Stimulated activated CD8-positive, alpha-beta memory T cell treated with anti-CD3 and anti-CD28 coated beads, Interleukin-7, amount 100 ng/mL, for 24 hours (primary cell): Measurements from ENCODE around the gene USP36.
"Not testable (repeated sequence)": the region's sequence is repeated elsewhere in the genome, so short reads cannot be mapped to it uniquely, and the experiment has no call there.

ENCODE experiments used
- DNase-seq: peaks from one replicate; pipeline ENCODE4 v3.0.0-alpha.2; 2020; ENCODE audit warnings: low read depth

The USP36 gene

DNA sequence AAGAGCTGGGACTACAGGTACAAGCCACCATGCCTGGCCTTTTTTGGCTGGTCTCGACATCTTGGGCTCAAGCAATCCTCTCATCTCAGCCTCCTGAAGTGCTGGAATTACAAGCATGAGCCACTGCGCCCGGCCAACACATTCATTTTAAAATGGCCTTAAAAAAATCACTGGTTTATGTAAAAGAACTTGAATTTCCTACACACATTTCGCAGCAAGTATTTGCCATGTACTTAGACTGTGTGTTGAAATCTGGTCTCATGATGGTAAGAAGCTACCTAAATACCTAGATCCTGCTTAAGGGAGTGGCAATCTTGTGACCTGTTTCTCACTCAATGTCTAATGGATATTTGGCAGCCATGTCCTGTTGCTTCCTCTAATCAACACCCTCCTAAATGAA, 50.1 kb downstream of the USP36 start:
- no peak for DNase-seq

DNA sequence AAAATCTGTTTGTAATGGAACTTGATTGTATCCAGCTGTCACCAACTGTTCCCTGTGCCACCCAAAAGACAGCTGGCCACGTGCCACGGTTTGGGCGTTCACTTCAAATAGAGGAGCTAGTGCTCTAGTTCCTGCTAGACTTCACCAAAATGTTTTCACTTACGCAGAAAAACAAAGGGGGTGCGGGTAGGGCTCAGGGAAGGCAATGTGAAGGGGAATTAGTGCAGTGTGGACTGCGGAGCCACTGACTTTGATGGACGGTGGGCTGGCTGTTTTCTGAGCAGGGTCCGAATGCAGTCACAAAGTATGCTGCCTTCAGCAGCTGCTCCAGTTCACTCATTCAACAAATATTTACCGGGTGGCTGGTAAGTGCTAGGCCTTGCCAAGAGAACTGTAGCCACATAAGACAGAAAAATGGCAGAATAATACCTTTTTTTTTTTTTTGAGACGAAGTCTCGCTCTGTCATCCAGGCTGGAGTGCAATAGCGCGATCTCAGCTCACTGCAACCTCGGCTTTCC, 50.9 kb downstream of the USP36 start:
- DNase-seq = no peak

- no peak for DNase-seq
These were observed 51.4 kb downstream of the USP36 start for GRCh38 chr17:78789149-78789662.

- no peak for DNase-seq
These were observed 52.2 kb downstream of the USP36 start for GRCh38 chr17:78788451-78788850.

DNA sequence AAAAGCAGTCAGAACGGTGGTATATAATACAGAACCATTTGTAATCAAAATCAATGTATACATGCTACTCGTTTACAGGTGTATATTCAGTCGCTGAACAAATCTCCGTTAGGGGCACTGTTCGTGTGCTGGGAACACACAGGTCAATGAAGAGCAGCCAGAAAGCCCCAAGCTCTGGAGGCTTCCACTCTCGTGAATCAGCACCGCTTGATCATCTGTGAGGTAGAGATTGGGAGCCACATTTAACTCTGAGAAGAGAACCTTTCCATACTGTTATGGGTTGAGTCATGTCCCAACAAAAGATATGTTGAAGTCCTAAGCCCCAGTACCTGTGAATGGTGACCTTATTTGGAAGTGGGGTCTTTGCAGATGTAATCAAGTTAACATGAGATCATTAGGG, 53.2 kb downstream of the USP36 start:
- no peak for DNase-seq

GRCh38 chr17:78785663-78786057, 55.0 kb downstream of the USP36 start:
- DNase-seq = no peak

DNA sequence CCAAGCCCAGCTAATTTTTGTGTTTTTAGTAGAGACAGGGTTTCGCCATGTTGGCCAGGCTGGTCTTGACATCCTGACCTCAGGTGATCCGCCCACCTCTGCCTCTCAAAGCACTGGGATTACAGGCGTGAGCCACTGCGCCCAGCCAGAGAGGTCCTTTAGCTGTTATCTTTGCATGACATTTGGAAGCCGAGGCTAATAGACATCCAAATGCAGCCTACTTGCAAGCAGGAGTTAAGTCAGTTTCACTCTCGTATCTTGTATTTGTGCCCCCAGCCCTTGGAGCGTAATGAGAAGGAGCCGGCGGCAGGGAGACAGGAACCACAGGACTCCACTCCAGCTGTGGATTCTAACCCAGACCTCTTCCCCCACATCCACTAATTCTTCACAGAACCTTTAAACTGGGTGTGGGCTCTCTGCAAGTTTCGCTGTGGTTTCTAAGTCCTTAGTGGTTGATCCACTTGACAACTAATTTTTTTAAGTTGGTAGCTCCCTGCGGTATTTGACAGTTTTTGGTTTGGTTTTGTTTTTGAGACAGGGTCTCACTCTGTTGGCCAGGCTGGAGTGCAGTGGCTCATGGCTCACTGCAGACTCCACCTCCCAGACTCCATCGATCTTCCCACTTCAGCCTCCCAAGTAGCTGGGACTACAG, 55.5 kb downstream of the USP36 start:
- DNase-seq = no peak

- no peak for DNase-seq
These were observed 56.3 kb downstream of the USP36 start for GRCh38 chr17:78784352-78784751.

DNA sequence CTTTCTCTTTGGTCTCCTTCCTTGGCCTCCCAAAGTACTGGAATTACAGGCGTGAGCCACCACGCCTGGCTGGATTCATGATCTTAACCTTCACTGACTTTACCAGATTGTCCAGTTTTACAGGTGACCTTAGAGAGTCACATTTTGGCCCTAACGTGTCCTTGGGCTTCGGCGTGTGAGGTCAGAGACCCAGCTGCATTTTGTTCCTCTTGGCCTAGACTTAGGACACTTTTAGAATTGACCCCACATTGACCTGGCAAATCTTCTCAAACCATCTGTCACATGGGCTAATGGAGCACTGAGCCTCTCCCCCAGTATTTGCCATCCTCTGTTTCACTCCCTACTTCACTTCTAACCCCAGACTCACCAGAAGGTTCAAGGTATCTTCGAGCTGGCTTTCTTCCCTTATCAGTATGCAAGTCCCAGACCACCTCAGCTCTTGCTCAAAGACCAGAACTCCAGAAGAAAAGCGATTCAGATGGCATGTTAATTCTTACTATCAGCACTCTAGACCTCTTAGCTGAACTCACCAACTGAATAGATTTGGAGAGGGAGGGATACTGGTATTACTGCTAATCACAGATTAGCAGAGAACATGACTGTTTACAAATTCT, 56.8 kb downstream of the USP36 start:
- DNase-seq = no peak

DNA sequence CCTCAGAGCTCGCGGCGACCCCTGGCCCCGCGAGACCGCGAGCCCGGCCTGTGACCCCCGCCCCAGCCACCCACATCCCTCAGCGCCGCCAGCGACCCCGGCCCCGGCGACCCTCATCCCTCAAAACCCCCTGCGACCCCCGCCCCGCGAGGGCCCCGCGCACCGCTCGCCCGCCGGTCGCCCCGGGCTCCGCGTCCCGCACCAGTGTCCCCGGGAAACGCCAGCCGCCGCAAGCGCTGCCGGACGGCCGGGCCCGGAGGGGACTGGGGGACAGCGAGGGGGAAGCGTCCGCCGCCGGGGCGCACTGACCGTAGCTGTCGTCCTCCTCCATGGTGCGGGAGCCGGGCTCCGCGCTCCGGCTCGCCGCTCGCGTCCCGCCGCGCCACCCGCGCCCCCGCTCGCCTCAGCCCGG, 58.7 kb downstream of the USP36 start, which contains the start of gene CYTH1:
TSS of gene CYTH1 (minus strand) at position 381 of the 412 bp plus-strand sequence. CDS start at position 331, 50 bp downstream.
- no peak for DNase-seq

GRCh38 chr17:78781104-78781892, 59.3 kb downstream of the USP36 start:
- no peak for DNase-seq

- no peak for DNase-seq
These were observed 60.3 kb downstream of the USP36 start for GRCh38 chr17:78780335-78780734.

- no peak for DNase-seq
These were observed 60.8 kb downstream of the USP36 start for GRCh38 chr17:78779850-78780249.

- DNase-seq = not testable (repeated sequence)
These were observed 61.3 kb downstream of the USP36 start for GRCh38 chr17:78779286-78779651.

DNA sequence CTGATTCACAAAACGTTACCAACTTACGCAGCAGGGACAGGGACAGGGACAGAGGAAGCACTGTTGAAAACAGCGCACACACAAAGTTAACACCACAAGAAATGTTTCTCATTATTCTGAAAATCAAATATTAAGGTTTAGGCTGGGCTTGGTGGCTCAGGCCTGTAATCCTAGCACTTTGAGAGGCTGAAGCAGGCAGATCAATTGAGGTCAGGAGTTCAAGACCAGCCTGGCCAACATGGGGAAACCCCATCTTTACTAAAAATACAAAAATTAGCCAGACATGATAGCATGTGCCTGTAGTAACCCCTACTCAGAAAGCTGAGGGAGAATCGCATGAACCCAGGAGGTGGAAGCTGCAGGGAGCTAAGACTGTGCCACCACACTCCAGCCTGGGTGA, 62.7 kb downstream of the USP36 start:
- no peak for DNase-seq

DNA sequence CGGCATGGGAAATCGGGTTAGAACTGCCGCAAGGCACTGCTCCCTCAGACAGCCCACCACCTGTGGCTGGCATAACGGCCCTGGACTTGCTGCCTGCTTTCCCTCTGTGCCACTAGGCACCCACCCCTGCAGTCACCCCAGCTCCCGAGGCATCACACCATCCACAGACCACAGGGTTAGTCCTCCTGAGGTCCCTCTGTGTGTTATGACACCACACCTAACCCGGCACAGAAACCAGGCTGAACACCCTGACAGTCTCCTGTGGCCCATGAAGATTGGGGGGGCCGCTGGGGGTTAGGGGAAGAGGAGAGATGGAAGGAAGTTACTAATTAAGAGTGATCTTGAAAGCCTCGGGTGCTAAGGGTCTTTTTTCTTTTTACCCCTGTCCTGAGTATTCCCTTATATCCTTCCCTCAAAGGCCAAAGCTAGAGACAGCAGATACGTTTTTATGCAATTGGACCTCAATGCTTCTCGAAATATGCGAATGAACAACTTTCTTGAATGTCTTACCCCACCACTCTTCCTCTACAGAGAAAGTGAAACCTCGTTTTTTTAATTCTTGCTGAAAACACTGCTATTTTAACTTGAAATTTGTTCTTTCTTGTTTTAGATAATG, 65.5 kb downstream of the USP36 start:
- peak; percentile 46 for DNase-seq

DNA sequence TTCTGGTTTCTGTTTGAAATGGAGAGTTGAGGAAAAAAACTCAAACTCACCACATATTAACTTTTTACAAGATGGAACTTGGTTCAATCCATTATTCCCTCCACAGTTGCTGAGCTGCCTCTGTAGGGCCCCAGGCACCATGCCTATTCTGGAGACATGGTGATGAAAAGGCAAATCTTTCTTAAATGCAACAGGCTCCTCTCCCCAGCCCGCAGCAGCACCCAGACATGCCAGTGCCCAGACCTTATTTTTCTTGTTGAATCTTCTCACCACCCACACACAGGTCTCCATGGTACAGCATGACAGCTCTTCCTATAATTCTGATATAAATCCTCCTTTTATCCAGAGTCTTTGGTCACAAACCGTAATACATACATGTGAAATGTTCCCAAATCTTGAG, 66.2 kb downstream of the USP36 start:
- DNase-seq = no peak

DNA sequence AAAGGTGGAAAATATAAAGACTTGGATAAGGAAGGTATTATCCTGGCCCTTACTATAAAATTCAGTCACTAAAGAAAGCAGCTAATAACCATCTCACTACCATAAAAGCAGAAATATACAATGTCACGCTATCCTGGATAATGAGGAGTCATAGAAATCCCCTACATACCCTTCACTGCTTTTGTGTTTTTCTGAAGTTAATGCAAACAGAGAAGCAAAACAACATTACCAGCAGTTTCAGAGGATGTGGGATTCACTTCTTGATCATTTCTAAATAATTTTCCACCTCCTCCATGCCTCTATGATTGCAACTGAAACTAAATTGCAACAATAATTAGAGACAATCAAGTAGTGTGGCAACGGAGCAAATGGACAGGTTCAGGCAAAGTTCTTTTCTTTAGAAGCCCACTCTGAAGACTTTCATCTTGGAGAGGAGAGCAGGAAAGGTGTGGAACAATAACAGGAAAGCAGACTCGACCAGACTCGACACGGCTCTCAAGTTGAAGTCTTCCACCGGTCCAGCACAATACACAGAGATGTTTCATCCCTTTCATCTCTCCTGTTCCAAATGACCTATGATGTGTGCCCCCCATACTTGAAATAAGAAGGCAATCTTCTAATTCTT, 68.7 kb downstream of the USP36 start:
- DNase-seq = no peak

DNA sequence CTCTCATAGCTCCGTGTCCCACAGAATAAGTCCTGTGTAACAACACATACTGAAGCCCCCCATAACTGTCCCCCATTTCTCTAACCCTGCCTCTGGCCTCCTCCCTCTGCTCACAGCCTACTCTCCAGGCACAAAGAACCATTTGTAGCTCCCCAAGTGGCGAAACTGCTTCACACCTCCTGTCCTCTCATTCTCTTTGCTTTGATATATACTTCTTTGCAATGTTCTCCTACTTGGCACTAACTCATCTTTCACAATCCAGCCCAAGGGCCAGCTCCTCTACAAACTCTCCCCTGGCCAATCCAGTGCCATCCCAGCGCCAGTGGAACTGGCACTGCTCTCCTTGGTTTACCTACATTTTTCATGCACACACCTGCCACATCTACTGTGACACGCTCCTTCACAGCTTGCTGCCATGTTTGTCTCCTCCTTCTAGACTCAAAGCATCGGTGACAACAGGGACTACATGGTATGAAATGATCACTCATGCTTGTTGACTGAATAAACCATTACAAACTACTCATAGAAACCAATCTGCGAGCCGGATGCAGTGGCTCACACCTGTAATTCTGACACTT, 71.3 kb downstream of the USP36 start:
- DNase-seq = no peak

DNA sequence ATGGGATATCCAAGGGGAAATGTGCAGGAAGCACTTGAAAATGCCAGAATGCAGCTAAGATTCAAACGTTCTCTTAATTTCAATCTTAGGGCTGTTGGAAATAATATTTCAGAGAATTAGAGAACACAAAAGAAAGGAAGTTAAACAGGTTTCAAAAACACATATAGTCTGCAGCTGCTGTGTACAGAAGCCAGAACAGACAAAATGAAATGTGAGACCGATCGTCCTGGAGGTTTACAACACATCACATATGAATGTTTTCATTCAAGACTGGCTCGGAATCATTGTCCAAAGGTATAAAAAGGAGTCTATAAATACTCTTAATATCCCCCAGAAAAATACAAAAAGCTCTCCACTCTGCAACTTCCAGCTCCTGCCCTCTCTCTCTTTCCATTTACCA, 72.8 kb downstream of the USP36 start:
- DNase-seq = no peak

GRCh38 chr17:78766743-78767294, 73.8 kb downstream of the USP36 start:
- DNase-seq = no peak
